ENCODE results near the gene PICALM.
A peak's percentile ranks its signal among the peaks of the same experiment; 100 is the strongest.

The PICALM gene

GRCh38 chr11:86052693-86053641 is 15.9 kb downstream of the PICALM start:
- Mint-ChIP-seq H3K9me3 (peaks cover 16% of the 10 kb centered on the region), H3K27ac (peak overlapping the region; percentile 60), H3K4me3 (no peak overlapping the region), H3K4me1 (ENCODE audit: low read depth) (peaks cover 90% of the 10 kb centered on the region), H3K36me3 (ENCODE audit: low read depth) (peaks cover 53% of the 10 kb centered on the region), H3K27me3 (no peaks in the 10 kb centered on the region)
- intact Hi-C loops (cut with micrococcal nuclease), result no loop called here

- intact Hi-C loops (cut with micrococcal nuclease), result no loop called here
- Mint-ChIP-seq H3K27ac (no peak overlapping the region), H3K9me3 (peaks cover 16% of the 10 kb centered on the region), H3K4me3 (no peak overlapping the region), H3K4me1 (ENCODE audit: low read depth) (peaks cover 92% of the 10 kb centered on the region), H3K36me3 (ENCODE audit: low read depth) (peaks cover 51% of the 10 kb centered on the region), H3K27me3 (no peaks in the 10 kb centered on the region)
Measured at GRCh38 chr11:86050196-86050709, 18.6 kb downstream of the PICALM start.

- Mint-ChIP-seq H3K36me3 (ENCODE audit: low read depth) (peaks cover 33% of the 10 kb centered on the region), H3K27me3 (no peaks in the 10 kb centered on the region), H3K9me3 (peaks cover 9% of the 10 kb centered on the region), H3K27ac (peak overlapping the region; percentile 19), H3K4me3 (peak overlapping the region; percentile 44), H3K4me1 (ENCODE audit: low read depth) (peaks cover 89% of the 10 kb centered on the region)
- intact Hi-C loops (cut with micrococcal nuclease), result no loop called here
Measured at GRCh38 chr11:86047275-86047991, 21.5 kb downstream of the PICALM start.

GRCh38 chr11:86046116-86046515 is 22.8 kb downstream of the PICALM start:
- Mint-ChIP-seq H3K36me3 (ENCODE audit: low read depth) (peaks cover 23% of the 10 kb centered on the region), H3K9me3 (no peaks in the 10 kb centered on the region), H3K4me1 (ENCODE audit: low read depth) (peaks cover 84% of the 10 kb centered on the region), H3K4me3 (no peak overlapping the region), H3K27ac (no peak overlapping the region), H3K27me3 (no peaks in the 10 kb centered on the region)
- intact Hi-C loops (cut with micrococcal nuclease), result no loop called here

GRCh38 chr11:86043765-86044503 is 24.9 kb downstream of the PICALM start:
- Mint-ChIP-seq H3K27ac (peak overlapping the region; percentile 75), H3K4me3 (peak overlapping the region; percentile 30), H3K36me3 (ENCODE audit: low read depth) (peaks cover 27% of the 10 kb centered on the region), H3K27me3 (no peaks in the 10 kb centered on the region), H3K9me3 (no peaks in the 10 kb centered on the region), H3K4me1 (ENCODE audit: low read depth) (peaks cover 81% of the 10 kb centered on the region)
- intact Hi-C loops (cut with micrococcal nuclease), result loop anchor here (2.0 to 5.0 kb wide), 4 partner anchors 15 to 175 kb away; no protein-coding TSS in a partner anchor

GRCh38 chr11:86041975-86042378 is 26.9 kb downstream of the PICALM start:
- Mint-ChIP-seq H3K36me3 (ENCODE audit: low read depth) (peaks cover 34% of the 10 kb centered on the region), H3K4me3 (peak overlapping the region; percentile 49), H3K4me1 (ENCODE audit: low read depth) (peaks cover 76% of the 10 kb centered on the region), H3K27me3 (no peaks in the 10 kb centered on the region), H3K27ac (peak overlapping the region; percentile 61), H3K9me3 (no peaks in the 10 kb centered on the region)
- intact Hi-C loops (cut with micrococcal nuclease), result loop anchor here (2.0 to 5.0 kb wide), 3 partner anchors 23 to 177 kb away; no protein-coding TSS in a partner anchor

GRCh38 chr11:86040919-86041850 is 27.7 kb downstream of the PICALM start:
- H3K4me1 Mint-ChIP-seq (ENCODE audit: low read depth), result peaks cover 73% of the 10 kb centered on the region
- no peaks in the 10 kb centered on the region for H3K9me3 Mint-ChIP-seq
- H3K4me3 Mint-ChIP-seq, result no peak overlapping the region
- peaks cover 29% of the 10 kb centered on the region for H3K36me3 Mint-ChIP-seq (ENCODE audit: low read depth)
- peak overlapping the region; percentile 61 for H3K27ac Mint-ChIP-seq
- no peaks in the 10 kb centered on the region for H3K27me3 Mint-ChIP-seq
- intact Hi-C loops (cut with micrococcal nuclease), result loop anchor here (5.0 kb wide), 1 partner anchor 161 kb away; no protein-coding TSS in a partner anchor

GRCh38 chr11:86039094-86039493 is 29.8 kb downstream of the PICALM start:
- intact Hi-C loops (cut with micrococcal nuclease), result no loop called here
- no peak overlapping the region for H3K4me3 Mint-ChIP-seq
- no peaks in the 10 kb centered on the region for H3K9me3 Mint-ChIP-seq
- peaks cover 63% of the 10 kb centered on the region for H3K4me1 Mint-ChIP-seq (ENCODE audit: low read depth)
- peaks cover 28% of the 10 kb centered on the region for H3K36me3 Mint-ChIP-seq (ENCODE audit: low read depth)
- no peaks in the 10 kb centered on the region for H3K27me3 Mint-ChIP-seq
- peak overlapping the region; percentile 45 for H3K27ac Mint-ChIP-seq

- Mint-ChIP-seq H3K27ac (peak overlapping the region; percentile 45), H3K27me3 (no peaks in the 10 kb centered on the region), H3K36me3 (ENCODE audit: low read depth) (peaks cover 36% of the 10 kb centered on the region), H3K4me3 (no peak overlapping the region), H3K9me3 (no peaks in the 10 kb centered on the region), H3K4me1 (ENCODE audit: low read depth) (peaks cover 58% of the 10 kb centered on the region)
- intact Hi-C loops (cut with micrococcal nuclease), result no loop called here
Measured at GRCh38 chr11:86037743-86038142, 31.1 kb downstream of the PICALM start.

GRCh38 chr11:86035920-86036319 is 33.0 kb downstream of the PICALM start:
- H3K27ac Mint-ChIP-seq, result peak overlapping the region; percentile 45
- H3K4me3 Mint-ChIP-seq, result no peak overlapping the region
- intact Hi-C loops (cut with micrococcal nuclease), result no loop called here
- H3K27me3 Mint-ChIP-seq, result no peaks in the 10 kb centered on the region
- H3K9me3 Mint-ChIP-seq, result no peaks in the 10 kb centered on the region
- H3K36me3 Mint-ChIP-seq (ENCODE audit: low read depth), result peaks cover 42% of the 10 kb centered on the region
- peaks cover 48% of the 10 kb centered on the region for H3K4me1 Mint-ChIP-seq (ENCODE audit: low read depth)

GRCh38 chr11:86035164-86035563 is 33.7 kb downstream of the PICALM start:
- peaks cover 49% of the 10 kb centered on the region for H3K36me3 Mint-ChIP-seq (ENCODE audit: low read depth)
- H3K4me3 Mint-ChIP-seq, result no peak overlapping the region
- H3K27me3 Mint-ChIP-seq, result no peaks in the 10 kb centered on the region
- intact Hi-C loops (cut with micrococcal nuclease), result no loop called here
- H3K9me3 Mint-ChIP-seq, result no peaks in the 10 kb centered on the region
- peaks cover 44% of the 10 kb centered on the region for H3K4me1 Mint-ChIP-seq (ENCODE audit: low read depth)
- peak overlapping the region; percentile 45 for H3K27ac Mint-ChIP-seq

- H3K4me3 Mint-ChIP-seq, result no peak overlapping the region
- no peak overlapping the region for H3K27ac Mint-ChIP-seq
- H3K4me1 Mint-ChIP-seq (ENCODE audit: low read depth), result peaks cover 40% of the 10 kb centered on the region
- intact Hi-C loops (cut with micrococcal nuclease), result loop anchor here (5.0 kb wide), 1 partner anchor 47 kb away; no protein-coding TSS in a partner anchor
- H3K27me3 Mint-ChIP-seq, result no peaks in the 10 kb centered on the region
- H3K36me3 Mint-ChIP-seq (ENCODE audit: low read depth), result peaks cover 47% of the 10 kb centered on the region
- no peaks in the 10 kb centered on the region for H3K9me3 Mint-ChIP-seq
Measured at GRCh38 chr11:86034710-86035109, 34.2 kb downstream of the PICALM start.

Data from dendritic cell treated with granulocyte-macrophage colony-stimulating factor and Interleukin-4, amounts not matched to agents 40 ng/mL and 50 ng/mL, for 4 days (primary cell).